AG04450 (cell line): ENCODE results near the gene MAPK8IP3. TPM values are rescaled to one million over a fixed set of nuclear protein-coding genes. Genes with fewer than 3 reads are reported as not detected.

Source experiments
- CTCF ChIA-PET: fragments of 300-600, 350-600 bp; formaldehyde crosslinking; extraction: SDS; loops from one replicate; lab custom pipeline; 2022; ENCODE audit warnings: antibody characterized with exemption, inconsistent platforms; lab: Charles Lee
- POLR2A ChIA-PET: fragments of 350-600 bp; formaldehyde crosslinking; extraction: SDS; loops from one replicate; lab custom pipeline; 2021; ENCODE audit warnings: antibody characterized with exemption, inconsistent platforms; lab: Yijun Ruan, JAX
- DNase-seq: peaks from one replicate; pipeline ENCODE4 v3.0.0-alpha.2; 2011; ENCODE audit warnings: low read depth, low spot score
- H3K27ac ChIP-seq: one replicate; pipeline ENCODE4 v1.5.1; 2012; ENCODE audit warnings: low read depth, low read length, control low read depth
- H3K27me3 ChIP-seq: one replicate; pipeline ENCODE4 v1.6.0; 2012; ENCODE audit warnings: low read length; ENCODE audit not compliant: control insufficient read depth, insufficient read depth
- H3K4me3 ChIP-seq: 2 replicates; pipeline ENCODE4 v1.5.1; 2011; ENCODE audit warnings: mild to moderate bottlenecking, low read depth, low read length, control low read depth
- H3K9me3 ChIP-seq: 2 replicates; pipeline ENCODE4 v1.5.1; 2012; ENCODE audit warnings: low read length; ENCODE audit not compliant: control insufficient read depth, insufficient read depth
- CTCF ChIP-seq: IDR thresholded peaks from 2 replicates; pipeline ENCODE4 v1.5.1; 2011; ENCODE audit warnings: low read depth, low read length, control low read depth, inconsistent platforms
- polyA plus RNA-seq: library from polyadenylated mRNA; depleted of rRNA; stranded (reverse); fragments of >200 nt; gene quantifications from 2 replicates; pipeline ENCODE4 v1.2.3, GENCODE V29; 2011

MAPK8IP3 gene
- polyA plus RNA-seq, 1 experiment: 11.8 TPM

DNA sequence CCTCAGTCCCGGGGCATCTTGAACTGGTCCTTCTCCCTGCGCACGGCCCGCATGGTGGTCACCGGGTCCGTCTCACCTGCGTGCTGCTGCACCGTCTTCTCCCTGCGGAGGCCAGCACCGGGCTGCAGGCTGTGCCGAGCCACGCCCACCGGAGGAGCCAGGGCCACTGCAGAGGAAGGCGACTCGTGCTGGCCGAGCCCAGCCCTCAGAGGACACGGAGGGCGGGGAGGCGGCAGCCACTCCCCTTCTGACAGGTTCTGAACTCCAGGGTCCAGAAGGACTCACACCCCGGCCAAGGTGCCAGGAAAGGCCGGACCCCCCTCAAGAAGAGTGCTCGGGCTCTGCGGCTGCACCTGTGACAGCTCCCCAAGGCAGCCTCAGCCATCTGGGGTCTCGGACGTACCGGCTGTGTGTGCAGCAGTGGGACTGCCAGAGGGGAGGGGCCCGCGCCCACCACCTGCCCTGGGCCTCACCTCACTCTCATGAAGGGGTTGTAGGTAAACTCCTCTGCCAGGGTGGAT is 103.3 kb downstream of the MAPK8IP3 start:
- Histone ChIP-seq H3K9me3 (no peaks in the 10 kb centered on the region; the same call in 1 of the 2 replicates), H3K27ac (no peak overlapping the region), H3K4me3 (no peak overlapping the region), H3K27me3 (no peaks in the 10 kb centered on the region)
- CTCF ChIA-PET: no interaction called here
- POLR2A ChIA-PET: no interaction called here
- DNase-seq: no peak
- TF ChIP-seq CTCF: no peak

GRCh38 chr16:1810106-1810505 is 104.1 kb downstream of the MAPK8IP3 start:
- CTCF ChIA-PET: interaction anchor here (1.0 kb wide), 1 partner anchor 28 kb away, joined by 3 read pairs; the partner anchor contains the start of genes NUBP2 and SPSB3
- POLR2A ChIA-PET: no interaction called here
- no peak overlapping the region for H3K4me3 ChIP-seq
- no peak overlapping the region for H3K27ac ChIP-seq
- no peak for DNase-seq
- TF ChIP-seq CTCF: no peak
- H3K9me3 ChIP-seq: no peaks in the 10 kb centered on the region; the same call in 1 of the 2 replicates
- H3K27me3 ChIP-seq: no peaks in the 10 kb centered on the region

GRCh38 chr16:1810536-1810935 is 104.5 kb downstream of the MAPK8IP3 start:
- no peak for TF ChIP-seq CTCF
- no peak overlapping the region for H3K27ac ChIP-seq
- no peak overlapping the region for H3K4me3 ChIP-seq
- DNase-seq: no peak
- CTCF ChIA-PET: interaction anchor here (1.0 kb wide), 1 partner anchor 28 kb away, joined by 3 read pairs; the partner anchor contains the start of genes NUBP2 and SPSB3
- POLR2A ChIA-PET: no interaction called here
- H3K9me3 ChIP-seq: no peaks in the 10 kb centered on the region; the same call in 1 of the 2 replicates
- H3K27me3 ChIP-seq: no peaks in the 10 kb centered on the region

DNA sequence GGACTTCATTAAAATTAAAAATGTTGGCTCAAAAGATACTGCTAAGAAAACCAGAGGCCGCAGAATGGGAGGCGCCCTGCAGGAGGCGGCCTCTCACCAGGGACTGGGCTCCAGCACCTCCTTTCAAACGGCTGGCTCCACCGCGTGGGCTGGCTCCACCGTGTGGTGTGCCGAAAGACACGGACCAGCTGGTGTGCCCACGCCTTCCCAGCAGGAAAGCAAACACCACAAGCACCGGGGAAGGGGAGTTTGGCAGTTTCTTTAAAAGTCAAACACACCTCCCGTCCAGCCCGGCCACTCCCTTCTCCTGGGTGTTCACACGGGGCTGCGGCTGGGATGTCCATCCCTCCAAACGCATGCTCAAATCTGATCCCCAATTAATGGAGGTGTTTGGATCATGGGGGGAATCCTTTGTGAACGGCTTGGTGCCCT is 106.8 kb downstream of the MAPK8IP3 start:
- CTCF ChIA-PET: interaction anchor here (1.2 kb wide), 1 partner anchor 11 kb away, joined by 4 read pairs; no protein-coding TSS in a partner anchor
- POLR2A ChIA-PET: no interaction called here
- H3K4me3 ChIP-seq: peak overlapping the region; percentile 25; the same call in 1 of the 2 replicates
- peak; percentile 74 for DNase-seq
- H3K27ac ChIP-seq: peak overlapping the region; percentile 39
- no peaks in the 10 kb centered on the region for H3K27me3 ChIP-seq
- no peaks in the 10 kb centered on the region; the same call in 1 of the 2 replicates for H3K9me3 ChIP-seq
- peak; percentile 68 for TF ChIP-seq CTCF

DNA sequence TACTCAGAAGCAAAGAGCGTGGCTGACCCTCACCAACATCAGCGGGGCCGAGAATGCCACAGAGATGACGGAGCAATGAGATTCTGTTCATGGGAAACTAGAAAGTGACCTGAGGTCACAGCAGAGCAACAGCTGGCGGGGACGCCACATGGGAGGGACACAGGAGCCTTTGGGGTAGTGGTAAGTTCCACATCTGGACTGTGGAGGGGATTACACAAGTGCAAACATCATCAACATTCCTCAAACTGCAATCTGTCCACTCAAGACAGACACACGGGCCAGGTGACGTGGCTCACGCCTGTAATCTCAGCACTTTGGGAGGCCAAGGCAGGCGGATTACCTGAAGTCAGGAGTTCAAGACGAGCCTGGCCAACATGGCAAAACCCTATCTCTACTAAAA is 109.5 kb downstream of the MAPK8IP3 start:
- no peak overlapping the region for H3K27ac ChIP-seq
- DNase-seq: no peak
- no peaks in the 10 kb centered on the region for H3K27me3 ChIP-seq
- TF ChIP-seq CTCF: no peak
- CTCF ChIA-PET: interaction anchor here (0.6 kb wide), 1 partner anchor 110 kb away, joined by 3 read pairs; no protein-coding TSS in a partner anchor
- POLR2A ChIA-PET: no interaction called here
- no peaks in the 10 kb centered on the region; the same call in 1 of the 2 replicates for H3K9me3 ChIP-seq
- H3K4me3 ChIP-seq: no peak overlapping the region
